ENCODE data around the gene ATM.

ATM gene

GRCh38 chr11:108324587-108324986 is 101.7 kb downstream of the ATM start:
- TF ChIP-seq CTCF (IDR thresholded peaks at IDR 0.05; ENCODE audit: control insufficient read depth, extremely low read depth, insufficient read depth): no peak
- DNase-seq (ENCODE audit: low read depth): no peak
- no peak overlapping the region for H3K4me3 ChIP-seq (ENCODE audit: low read depth, low read length)

- no peak overlapping the region for H3K4me3 ChIP-seq (ENCODE audit: low read depth, low read length)
- no peak for TF ChIP-seq CTCF (IDR thresholded peaks at IDR 0.05; ENCODE audit: control insufficient read depth, extremely low read depth, insufficient read depth)
- DNase-seq (ENCODE audit: low read depth): no peak
Measured at GRCh38 chr11:108333403-108333899, 110.6 kb downstream of the ATM start.

GRCh38 chr11:108338750-108339149 is 115.9 kb downstream of the ATM start:
- H3K4me3 ChIP-seq (ENCODE audit: low read depth, low read length): no peak overlapping the region
- TF ChIP-seq CTCF (IDR thresholded peaks at IDR 0.05; ENCODE audit: control insufficient read depth, extremely low read depth, insufficient read depth): no peak
- DNase-seq (ENCODE audit: low read depth): no peak

GRCh38 chr11:108340973-108341372 is 118.1 kb downstream of the ATM start:
- DNase-seq (ENCODE audit: low read depth): peak; percentile 78
- no peak for TF ChIP-seq CTCF (IDR thresholded peaks at IDR 0.05; ENCODE audit: control insufficient read depth, extremely low read depth, insufficient read depth)

GRCh38 chr11:108341654-108342053 is 118.8 kb downstream of the ATM start:
- no peak overlapping the region for H3K4me3 ChIP-seq (ENCODE audit: low read depth, low read length)
- DNase-seq (ENCODE audit: low read depth): no peak
- TF ChIP-seq CTCF (IDR thresholded peaks at IDR 0.05; ENCODE audit: control insufficient read depth, extremely low read depth, insufficient read depth): no peak

More at GRCh38 chr11:108340973-108341372, 118.1 kb downstream of the ATM start:
- no peak overlapping the region for H3K4me3 ChIP-seq (ENCODE audit: low read depth, low read length)

- DNase-seq (ENCODE audit: low read depth): no peak
- TF ChIP-seq CTCF (IDR thresholded peaks at IDR 0.05; ENCODE audit: control insufficient read depth, extremely low read depth, insufficient read depth): no peak
- no peak overlapping the region for H3K4me3 ChIP-seq (ENCODE audit: low read depth, low read length)
Measured at GRCh38 chr11:108343714-108344113, 120.8 kb downstream of the ATM start.

GRCh38 chr11:108345767-108346166 is 122.9 kb downstream of the ATM start:
- no peak for TF ChIP-seq CTCF (IDR thresholded peaks at IDR 0.05; ENCODE audit: control insufficient read depth, extremely low read depth, insufficient read depth)
- DNase-seq (ENCODE audit: low read depth): no peak
- H3K4me3 ChIP-seq (ENCODE audit: low read depth, low read length): no peak overlapping the region

Data from LNCaP clone FGC (cell line).